Body of pancreas (tissue), 4 donors: ENCODE measurements around the gene KLHL8.

Source experiments
- CTCF ChIP-seq, 7 experiments: fragments of 450-650 bp in 4 of 7; fragments of 200-600 bp in 3 of 7; sonication (generic) in 3 of 7; IDR thresholded peaks; one replicate each; pipeline ENCODE4 v1.5.1; 2016 to 2019; ENCODE audit warnings: antibody characterized with exemption in 7 of 7
- POLR2A ChIP-seq, 3 donors: fragments of 450-650 bp; IDR thresholded peaks; one replicate each; pipeline ENCODE4 v1.6.1; 2016; ENCODE audit warnings: antibody characterized with exemption in 3 of 3, mild to moderate bottlenecking in 2 of 3

- no peak for TF ChIP-seq CTCF (IDR thresholded peaks at IDR 0.05)
- no peak for TF ChIP-seq POLR2A (IDR thresholded peaks at IDR 0.05)
Measured at GRCh38 chr4:87144356-87144755, 76.1 kb downstream of the KLHL8 start.
